Muscle of arm (tissue), 12 donors: Measurements from ENCODE around the gene NGF. TPM values are rescaled to one million over a fixed set of nuclear protein-coding genes. Genes with fewer than 3 reads are reported as not detected.

Source experiments
- DNase-seq: peaks from one replicate; pipeline ENCODE4 v3.0.0-alpha.2; 2013
- polyA plus RNA-seq, 12 donors: library from polyadenylated mRNA; unstranded; fragments of 120-200 nt; gene quantifications; one replicate each; pipeline ENCODE4 v1.2.1, GENCODE V29; 2013; ENCODE audit not compliant: insufficient read length in 12 of 12

NGF gene
- polyA plus RNA-seq, 12 donors: 1.1 to 11.4 (median 2.4) TPM; not detected in 2

- DNase-seq: no peak
Measured at GRCh38 chr1:115238336-115239147, 99.5 kb downstream of the NGF start.

DNA sequence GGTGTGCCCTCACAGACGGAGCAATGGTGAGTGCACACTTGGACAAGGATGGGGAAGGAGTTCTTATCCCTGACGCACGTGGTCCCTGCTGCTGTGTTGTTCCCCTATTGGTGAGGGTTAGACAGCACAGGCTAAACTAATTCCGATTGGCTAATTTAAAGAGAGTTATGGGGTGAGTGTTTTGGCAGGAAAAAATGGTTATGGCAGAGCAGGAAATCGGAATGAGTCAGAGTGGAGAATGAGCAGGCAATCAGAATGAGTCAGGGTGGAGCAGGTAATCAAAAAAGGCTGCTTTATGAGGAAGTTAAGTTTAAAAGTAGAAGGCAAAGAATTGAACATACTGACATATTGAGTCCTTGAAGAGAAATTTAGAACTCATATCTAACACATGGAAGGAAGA is 100.5 kb downstream of the NGF start:
- no peak for DNase-seq

DNA sequence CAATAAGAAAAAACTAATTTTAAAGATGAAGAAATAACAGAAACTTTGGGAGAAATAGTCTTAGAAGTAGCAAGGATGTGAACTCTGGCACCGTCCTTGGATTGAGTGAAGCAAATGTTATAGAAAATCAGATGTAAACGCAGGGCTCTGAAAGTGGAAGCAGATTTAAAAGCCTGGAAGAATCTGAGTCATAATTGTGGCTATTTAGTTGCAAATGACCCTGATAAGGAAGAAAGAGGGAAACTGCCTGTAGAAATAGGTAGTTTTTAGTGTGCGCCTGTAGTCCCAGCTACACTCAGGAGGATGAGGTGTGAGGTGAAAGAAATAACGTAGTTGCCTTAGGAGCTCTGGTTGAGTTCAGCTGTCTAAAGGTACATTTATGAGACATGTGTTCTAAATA is 101.0 kb downstream of the NGF start:
- DNase-seq: no peak

Other genes starting within 250 kb of the NGF start
- gene TSPAN2, start 248.7 kb downstream of the NGF start, polyA plus RNA-seq: 10 to 100 TPM in 10 of 12 donors, 1 to 10 TPM in 1, not detected in 1; 7.3 to 42.5 (median 18.8) TPM